ENCODE results near the gene PRPS2.
A peak's percentile ranks its signal among the peaks of the same experiment; 100 is the strongest.

PRPS2 gene

GRCh38 chrX:12788645-12789044 lies 2.6 kb upstream of the PRPS2 start:
- H3K9me3 ChIP-seq (ENCODE audit: control insufficient read depth, insufficient read depth, low read length) = no peaks in the 10 kb centered on the region
- no peaks in the 10 kb centered on the region for H3K4me1 ChIP-seq (ENCODE audit: control insufficient read depth, insufficient read depth, low read length)
- H3K9ac ChIP-seq (ENCODE audit: low read depth, low read length) = no peak overlapping the region
- no peak overlapping the region for H3K4me3 ChIP-seq (ENCODE audit: low read depth, low read length)
- H3K27me3 ChIP-seq (ENCODE audit: control insufficient read depth, insufficient read depth, low read length) = peaks cover 21% of the 10 kb centered on the region
- no peaks in the 10 kb centered on the region for H3K36me3 ChIP-seq (ENCODE audit: control insufficient read depth, insufficient read depth, low read length)

- no peaks in the 10 kb centered on the region for H3K4me1 ChIP-seq (ENCODE audit: control insufficient read depth, insufficient read depth, low read length)
- H3K4me3 ChIP-seq (ENCODE audit: low read depth, low read length) = no peak overlapping the region
- no peaks in the 10 kb centered on the region for H3K9me3 ChIP-seq (ENCODE audit: control insufficient read depth, insufficient read depth, low read length)
- H3K36me3 ChIP-seq (ENCODE audit: control insufficient read depth, insufficient read depth, low read length) = no peaks in the 10 kb centered on the region
- no peak overlapping the region for H3K9ac ChIP-seq (ENCODE audit: low read depth, low read length)
- peaks cover 21% of the 10 kb centered on the region for H3K27me3 ChIP-seq (ENCODE audit: control insufficient read depth, insufficient read depth, low read length)
Measured at GRCh38 chrX:12789976-12790375, 1.2 kb upstream of the PRPS2 start.

- peak overlapping the region; percentile 69 for H3K4me3 ChIP-seq (ENCODE audit: low read depth, low read length)
- H3K27me3 ChIP-seq (ENCODE audit: control insufficient read depth, insufficient read depth, low read length) = peaks cover 21% of the 10 kb centered on the region
- no peaks in the 10 kb centered on the region for H3K9me3 ChIP-seq (ENCODE audit: control insufficient read depth, insufficient read depth, low read length)
- no peaks in the 10 kb centered on the region for H3K4me1 ChIP-seq (ENCODE audit: control insufficient read depth, insufficient read depth, low read length)
- peak overlapping the region; percentile 28 for H3K9ac ChIP-seq (ENCODE audit: low read depth, low read length)
- H3K36me3 ChIP-seq (ENCODE audit: control insufficient read depth, insufficient read depth, low read length) = no peaks in the 10 kb centered on the region
Measured at GRCh38 chrX:12790885-12791256, 341 bp upstream of the PRPS2 start.

- Histone ChIP-seq H3K4me3 (ENCODE audit: low read depth, low read length) (peak overlapping the region; percentile 69), H3K9ac (ENCODE audit: low read depth, low read length) (no peak overlapping the region), H3K9me3 (ENCODE audit: control insufficient read depth, insufficient read depth, low read length) (no peaks in the 10 kb centered on the region), H3K4me1 (ENCODE audit: control insufficient read depth, insufficient read depth, low read length) (no peaks in the 10 kb centered on the region), H3K36me3 (ENCODE audit: control insufficient read depth, insufficient read depth, low read length) (peaks cover under 1% of the 10 kb centered on the region), H3K27me3 (ENCODE audit: control insufficient read depth, insufficient read depth, low read length) (peaks cover 21% of the 10 kb centered on the region)
Measured at GRCh38 chrX:12792711-12793110, 1.5 kb downstream of the PRPS2 start.

GRCh38 chrX:12794654-12795053 lies 3.4 kb downstream of the PRPS2 start:
- Histone ChIP-seq H3K4me3 (ENCODE audit: low read depth, low read length) (no peak overlapping the region), H3K4me1 (ENCODE audit: control insufficient read depth, insufficient read depth, low read length) (no peaks in the 10 kb centered on the region), H3K36me3 (ENCODE audit: control insufficient read depth, insufficient read depth, low read length) (peaks cover 10% of the 10 kb centered on the region), H3K9ac (ENCODE audit: low read depth, low read length) (no peak overlapping the region), H3K27me3 (ENCODE audit: control insufficient read depth, insufficient read depth, low read length) (peaks cover 12% of the 10 kb centered on the region), H3K9me3 (ENCODE audit: control insufficient read depth, insufficient read depth, low read length) (no peaks in the 10 kb centered on the region)

GRCh38 chrX:12798601-12799000 lies 7.4 kb downstream of the PRPS2 start:
- H3K4me1 ChIP-seq (ENCODE audit: control insufficient read depth, insufficient read depth, low read length) = no peaks in the 10 kb centered on the region
- no peaks in the 10 kb centered on the region for H3K27me3 ChIP-seq (ENCODE audit: control insufficient read depth, insufficient read depth, low read length)
- H3K4me3 ChIP-seq (ENCODE audit: low read depth, low read length) = no peak overlapping the region
- no peaks in the 10 kb centered on the region for H3K9me3 ChIP-seq (ENCODE audit: control insufficient read depth, insufficient read depth, low read length)
- no peak overlapping the region for H3K9ac ChIP-seq (ENCODE audit: low read depth, low read length)
- peaks cover 20% of the 10 kb centered on the region for H3K36me3 ChIP-seq (ENCODE audit: control insufficient read depth, insufficient read depth, low read length)

GRCh38 chrX:12799118-12799517 lies 7.9 kb downstream of the PRPS2 start:
- Histone ChIP-seq H3K27me3 (ENCODE audit: control insufficient read depth, insufficient read depth, low read length) (no peaks in the 10 kb centered on the region), H3K9ac (ENCODE audit: low read depth, low read length) (no peak overlapping the region), H3K9me3 (ENCODE audit: control insufficient read depth, insufficient read depth, low read length) (no peaks in the 10 kb centered on the region), H3K36me3 (ENCODE audit: control insufficient read depth, insufficient read depth, low read length) (peaks cover 23% of the 10 kb centered on the region), H3K4me1 (ENCODE audit: control insufficient read depth, insufficient read depth, low read length) (no peaks in the 10 kb centered on the region), H3K4me3 (ENCODE audit: low read depth, low read length) (no peak overlapping the region)

DNA sequence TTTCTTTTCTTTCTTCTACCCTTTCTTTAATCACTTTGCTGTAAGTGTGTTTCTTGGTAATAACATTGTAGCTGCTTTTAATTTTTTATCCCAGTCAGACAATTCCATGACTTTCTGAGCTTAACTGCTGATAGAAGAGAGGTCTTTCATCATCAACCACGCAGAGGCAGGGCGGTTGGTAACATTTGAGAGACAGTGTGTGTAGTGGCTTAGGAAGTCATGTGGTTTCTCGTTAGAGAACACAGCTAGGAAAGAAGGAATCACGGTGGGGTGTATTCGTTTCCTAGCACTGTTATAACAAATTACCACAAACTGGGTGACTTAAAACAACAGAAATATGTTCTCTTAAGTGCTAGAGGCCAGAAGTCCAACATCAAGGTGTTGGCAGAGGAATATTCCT lies 11.5 kb downstream of the PRPS2 start:
- no peak overlapping the region for H3K9ac ChIP-seq (ENCODE audit: low read depth, low read length)
- H3K36me3 ChIP-seq (ENCODE audit: control insufficient read depth, insufficient read depth, low read length) = peaks cover 22% of the 10 kb centered on the region
- H3K9me3 ChIP-seq (ENCODE audit: control insufficient read depth, insufficient read depth, low read length) = no peaks in the 10 kb centered on the region
- no peaks in the 10 kb centered on the region for H3K4me1 ChIP-seq (ENCODE audit: control insufficient read depth, insufficient read depth, low read length)
- no peak overlapping the region for H3K4me3 ChIP-seq (ENCODE audit: low read depth, low read length)
- no peaks in the 10 kb centered on the region for H3K27me3 ChIP-seq (ENCODE audit: control insufficient read depth, insufficient read depth, low read length)

DNA sequence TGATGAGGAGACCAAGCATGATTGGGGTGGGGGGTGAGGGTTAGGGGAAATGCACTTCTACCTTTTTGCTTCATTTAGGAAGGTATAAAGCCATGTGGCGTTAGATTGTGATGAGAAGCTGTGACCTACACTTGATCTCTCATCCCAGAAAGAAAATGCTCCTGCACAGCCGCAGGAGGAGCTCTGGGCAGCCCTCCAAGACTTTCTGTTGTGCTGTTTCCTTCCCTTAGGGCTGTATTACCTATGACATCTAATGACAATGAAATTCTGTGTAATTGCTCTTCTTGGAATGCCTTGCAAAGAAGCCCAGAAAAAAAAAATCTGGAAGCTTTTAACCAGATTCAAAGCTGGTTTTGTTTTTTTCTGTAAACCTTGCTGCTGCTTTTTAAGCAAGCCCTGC lies 13.4 kb downstream of the PRPS2 start:
- no peak overlapping the region for H3K4me3 ChIP-seq (ENCODE audit: low read depth, low read length)
- H3K36me3 ChIP-seq (ENCODE audit: control insufficient read depth, insufficient read depth, low read length) = peaks cover 13% of the 10 kb centered on the region
- H3K9ac ChIP-seq (ENCODE audit: low read depth, low read length) = no peak overlapping the region
- H3K27me3 ChIP-seq (ENCODE audit: control insufficient read depth, insufficient read depth, low read length) = no peaks in the 10 kb centered on the region
- no peaks in the 10 kb centered on the region for H3K9me3 ChIP-seq (ENCODE audit: control insufficient read depth, insufficient read depth, low read length)
- peaks cover 3% of the 10 kb centered on the region for H3K4me1 ChIP-seq (ENCODE audit: control insufficient read depth, insufficient read depth, low read length)

- Histone ChIP-seq H3K9me3 (ENCODE audit: control insufficient read depth, insufficient read depth, low read length) (no peaks in the 10 kb centered on the region), H3K4me3 (ENCODE audit: low read depth, low read length) (no peak overlapping the region), H3K27me3 (ENCODE audit: control insufficient read depth, insufficient read depth, low read length) (no peaks in the 10 kb centered on the region), H3K36me3 (ENCODE audit: control insufficient read depth, insufficient read depth, low read length) (peaks cover 13% of the 10 kb centered on the region), H3K4me1 (ENCODE audit: control insufficient read depth, insufficient read depth, low read length) (peaks cover 5% of the 10 kb centered on the region), H3K9ac (ENCODE audit: low read depth, low read length) (no peak overlapping the region)
Measured at GRCh38 chrX:12805333-12805732, 14.1 kb downstream of the PRPS2 start.

DNA sequence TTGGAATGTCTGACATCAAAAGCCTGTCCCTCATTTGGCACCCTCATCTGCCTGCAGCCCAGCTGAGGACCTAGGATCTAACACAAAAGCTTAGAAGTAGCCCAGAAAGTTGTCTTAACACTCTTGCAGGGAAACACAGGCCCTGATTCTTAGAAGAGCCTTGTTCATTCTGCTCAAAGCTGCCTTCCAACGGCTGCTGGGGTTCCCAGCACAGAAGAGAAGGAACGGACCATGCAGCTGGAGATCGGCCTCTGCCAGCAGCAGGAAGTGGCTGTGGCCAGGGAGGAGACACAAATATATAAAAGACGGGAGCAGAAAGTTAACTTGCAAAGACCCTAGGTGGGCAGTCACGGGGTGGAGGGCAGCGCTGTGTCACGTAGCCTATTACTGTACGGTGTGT lies 20.4 kb downstream of the PRPS2 start:
- Histone ChIP-seq H3K9ac (ENCODE audit: low read depth, low read length) (no peak overlapping the region), H3K36me3 (ENCODE audit: control insufficient read depth, insufficient read depth, low read length) (peaks cover 11% of the 10 kb centered on the region), H3K9me3 (ENCODE audit: control insufficient read depth, insufficient read depth, low read length) (no peaks in the 10 kb centered on the region), H3K4me3 (ENCODE audit: low read depth, low read length) (no peak overlapping the region), H3K27me3 (ENCODE audit: control insufficient read depth, insufficient read depth, low read length) (no peaks in the 10 kb centered on the region), H3K4me1 (ENCODE audit: control insufficient read depth, insufficient read depth, low read length) (peaks cover 17% of the 10 kb centered on the region)

GRCh38 chrX:12814420-12814819 lies 23.2 kb downstream of the PRPS2 start:
- H3K4me3 ChIP-seq (ENCODE audit: low read depth, low read length) = no peak overlapping the region
- no peaks in the 10 kb centered on the region for H3K9me3 ChIP-seq (ENCODE audit: control insufficient read depth, insufficient read depth, low read length)
- H3K9ac ChIP-seq (ENCODE audit: low read depth, low read length) = no peak overlapping the region
- H3K4me1 ChIP-seq (ENCODE audit: control insufficient read depth, insufficient read depth, low read length) = peaks cover 17% of the 10 kb centered on the region
- peaks cover 21% of the 10 kb centered on the region for H3K36me3 ChIP-seq (ENCODE audit: control insufficient read depth, insufficient read depth, low read length)
- H3K27me3 ChIP-seq (ENCODE audit: control insufficient read depth, insufficient read depth, low read length) = no peaks in the 10 kb centered on the region

GRCh38 chrX:12817528-12817927 lies 26.3 kb downstream of the PRPS2 start:
- Histone ChIP-seq H3K36me3 (ENCODE audit: control insufficient read depth, insufficient read depth, low read length) (peaks cover 35% of the 10 kb centered on the region), H3K9ac (ENCODE audit: low read depth, low read length) (no peak overlapping the region), H3K9me3 (ENCODE audit: control insufficient read depth, insufficient read depth, low read length) (no peaks in the 10 kb centered on the region), H3K4me3 (ENCODE audit: low read depth, low read length) (no peak overlapping the region), H3K27me3 (ENCODE audit: control insufficient read depth, insufficient read depth, low read length) (no peaks in the 10 kb centered on the region), H3K4me1 (ENCODE audit: control insufficient read depth, insufficient read depth, low read length) (peaks cover 6% of the 10 kb centered on the region)
